Activated T-cell treated with anti-CD3 and anti-CD28 coated beads for 4 hours (primary cell): ENCODE measurements around the gene TMEM151A.
"Not testable (repeated sequence)": the region's sequence is repeated elsewhere in the genome, so short reads cannot be mapped to it uniquely, and the experiment has no call there.

Experiments used
- DNase-seq: peaks from one replicate; pipeline ENCODE4 v3.0.0-alpha.2; 2020

TMEM151A gene

GRCh38 chr11:66291706-66292542, at the start of gene TMEM151A:
Gene TMEM151A, plus strand, starts transcription at chr11:66291894. Its CDS starts 120 bp downstream, at chr11:66292014.
- DNase-seq = no peak

GRCh38 chr11:66242095-66242765, 49.5 kb upstream of the TMEM151A start:
- no peak for DNase-seq

GRCh38 chr11:66243782-66244535, 47.7 kb upstream of the TMEM151A start:
- DNase-seq = no peak

- no peak for DNase-seq
These were observed 44.4 kb upstream of the TMEM151A start for GRCh38 chr11:66247295-66247694.

- no peak for DNase-seq
These were observed 43.9 kb upstream of the TMEM151A start for GRCh38 chr11:66247801-66248200.

- no peak for DNase-seq
These were observed 42.8 kb upstream of the TMEM151A start for GRCh38 chr11:66248903-66249302.

GRCh38 chr11:66251809-66252208, 39.9 kb upstream of the TMEM151A start:
- no peak for DNase-seq

- not testable (repeated sequence) for DNase-seq
These were observed 38.6 kb upstream of the TMEM151A start for GRCh38 chr11:66253081-66253480.

GRCh38 chr11:66258473-66258893, 33.2 kb upstream of the TMEM151A start:
- no peak for DNase-seq

GRCh38 chr11:66259225-66259624, 32.5 kb upstream of the TMEM151A start:
- no peak for DNase-seq

- no peak for DNase-seq
These were observed 31.7 kb upstream of the TMEM151A start for GRCh38 chr11:66259956-66260355.

GRCh38 chr11:66261578-66261977, 30.1 kb upstream of the TMEM151A start:
- no peak for DNase-seq

GRCh38 chr11:66262191-66262590, 29.5 kb upstream of the TMEM151A start:
- no peak for DNase-seq

- no peak for DNase-seq
These were observed 29.0 kb upstream of the TMEM151A start for GRCh38 chr11:66262696-66263095.

- no peak for DNase-seq
These were observed 28.5 kb upstream of the TMEM151A start for GRCh38 chr11:66263231-66263630.

GRCh38 chr11:66263785-66264184, 27.9 kb upstream of the TMEM151A start:
- DNase-seq = no peak

GRCh38 chr11:66264383-66264782, 27.3 kb upstream of the TMEM151A start:
- DNase-seq = no peak

- no peak for DNase-seq
These were observed 26.8 kb upstream of the TMEM151A start for GRCh38 chr11:66264914-66265313.

- no peak for DNase-seq
These were observed 25.9 kb upstream of the TMEM151A start for GRCh38 chr11:66265531-66266377.

- no peak for DNase-seq
These were observed 25.2 kb upstream of the TMEM151A start for GRCh38 chr11:66266378-66267038.

- no peak for DNase-seq
These were observed 24.7 kb upstream of the TMEM151A start for GRCh38 chr11:66267039-66267378.
